Measurements from ENCODE around the gene TRIP12. TPM values are rescaled to one million over a fixed set of nuclear protein-coding genes. Genes with fewer than 3 reads are reported as not detected.
"Not testable (repeated sequence)": the region's sequence is repeated elsewhere in the genome, so short reads cannot be mapped to it uniquely, and the experiment has no call there.

Gene TRIP12
- total RNA-seq, 4 donors from 2014 or later = 156 to 182 (median 168) TPM

DNA sequence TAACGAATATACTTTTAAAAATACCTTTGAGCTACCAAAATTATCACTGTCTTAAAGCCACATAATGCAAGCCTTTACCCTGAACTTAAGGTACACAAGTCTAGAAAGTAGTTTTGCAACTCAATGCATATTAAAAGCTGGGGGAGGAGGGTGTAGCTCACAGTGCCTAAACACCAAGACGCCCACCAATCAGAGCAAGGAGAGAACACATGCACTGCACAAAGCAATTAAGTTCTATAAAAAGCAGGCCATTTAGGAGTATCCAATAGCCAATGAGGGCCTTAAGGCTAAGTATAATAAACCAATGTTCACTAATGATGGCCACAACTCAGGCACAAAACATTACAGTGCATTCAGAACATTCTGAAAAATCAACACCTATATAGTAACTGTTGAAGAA lies 16.2 kb downstream of the TRIP12 start:
- Histone ChIP-seq H3K36me3 (peaks cover 3 to 33% (median 13%) of the 10 kb centered on the region in 4 donors), H3K4me1 (peaks cover 18 to 40% (median 35%) of the 10 kb centered on the region in 4 donors), H3K9me3 (no peaks in the 10 kb centered on the region), H3K4me3 (no peak overlapping the region), H3K27ac (replicated peaks in 1 of 4) (no peak overlapping the region), H3K27me3 (no peaks in the 10 kb centered on the region)
- TF ChIP-seq EP300 (IDR thresholded peaks at IDR 0.05) = no peak
- no peak for TF ChIP-seq CTCF (IDR thresholded peaks at IDR 0.05)
- no peak for TF ChIP-seq POLR2AphosphoS5 (IDR thresholded peaks at IDR 0.05)
- no peak for TF ChIP-seq POLR2A (IDR thresholded peaks at IDR 0.05; ENCODE audit: low read depth)
- DNase-seq (ENCODE audit: extremely low spot score) = no peak
- intact Hi-C loops (cut with DNase I) = no loop called here
- 92% methylated on average over 2 of the region's 2 CpGs for WGBS

DNA sequence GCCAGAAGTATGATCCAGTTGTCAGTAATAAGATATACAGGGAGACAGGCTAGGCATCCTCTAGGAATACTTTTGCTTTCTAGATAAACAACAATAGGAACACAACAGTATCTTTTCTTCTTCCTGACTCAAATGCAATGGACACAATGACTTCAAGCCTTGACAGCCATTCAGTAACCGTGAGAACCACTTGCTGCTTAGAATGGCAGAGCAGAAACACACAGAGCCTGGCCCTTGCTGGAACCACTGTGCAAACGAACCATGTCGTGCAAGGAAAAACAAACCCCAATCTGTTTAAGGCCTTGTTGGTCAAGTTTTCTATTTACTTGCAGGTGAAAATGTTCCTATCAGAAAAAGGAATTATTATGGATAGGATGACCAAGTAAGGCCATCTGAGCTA lies 18.8 kb downstream of the TRIP12 start:
- no peaks in the 10 kb centered on the region for H3K27me3 ChIP-seq
- H3K36me3 ChIP-seq = peaks cover 0 to 28% (median 9%) of the 10 kb centered on the region in 4 donors
- intact Hi-C loops (cut with DNase I) = no loop called here
- H3K9me3 ChIP-seq = no peaks in the 10 kb centered on the region
- no peak overlapping the region for H3K4me3 ChIP-seq
- 95% methylated on average over 3 of the region's 3 CpGs for WGBS
- H3K27ac ChIP-seq (replicated peaks in 1 of 4) = no peak overlapping the region
- H3K4me1 ChIP-seq = peaks cover 13 to 39% (median 36%) of the 10 kb centered on the region in 4 donors
- no peak for TF ChIP-seq POLR2A (IDR thresholded peaks at IDR 0.05; ENCODE audit: low read depth)
- DNase-seq (ENCODE audit: extremely low spot score) = no peak

DNA sequence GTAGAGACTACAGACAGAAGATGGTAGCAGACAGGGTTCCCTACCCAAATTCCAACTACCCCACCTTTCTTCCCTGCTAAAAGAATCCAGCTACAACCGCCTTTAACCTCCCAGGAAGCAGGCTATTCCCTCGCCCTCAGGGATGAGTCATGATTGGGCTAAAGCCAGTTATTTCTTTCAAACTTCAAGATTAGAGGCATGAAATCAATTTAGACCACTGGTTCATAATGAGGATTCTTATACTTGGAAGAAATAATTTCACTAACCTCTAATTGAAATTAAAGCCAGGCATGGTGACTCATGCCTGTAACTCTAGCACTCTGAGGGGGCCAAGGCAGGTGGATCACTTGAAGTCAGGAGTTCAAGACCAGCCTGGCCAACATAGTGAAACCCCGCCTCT lies 20.0 kb downstream of the TRIP12 start:
- Histone ChIP-seq H3K27me3 (no peaks in the 10 kb centered on the region), H3K27ac (replicated peaks in 1 of 4) (no peak overlapping the region), H3K36me3 (peaks cover 0 to 18% (median 6%) of the 10 kb centered on the region in 4 donors), H3K9me3 (no peaks in the 10 kb centered on the region), H3K4me1 (peaks cover 13 to 43% (median 39%) of the 10 kb centered on the region in 4 donors), H3K4me3 (no peak overlapping the region)
- DNase-seq (ENCODE audit: extremely low spot score) = no peak
- 44% methylated on average over 3 of the region's 3 CpGs for WGBS
- TF ChIP-seq CTCF (IDR thresholded peaks at IDR 0.05) (no peak), POLR2AphosphoS5 (IDR thresholded peaks at IDR 0.05) (no peak), EP300 (IDR thresholded peaks at IDR 0.05) (no peak), POLR2A (IDR thresholded peaks at IDR 0.05; ENCODE audit: low read depth) (no peak)
- intact Hi-C loops (cut with DNase I) = no loop called here

DNA sequence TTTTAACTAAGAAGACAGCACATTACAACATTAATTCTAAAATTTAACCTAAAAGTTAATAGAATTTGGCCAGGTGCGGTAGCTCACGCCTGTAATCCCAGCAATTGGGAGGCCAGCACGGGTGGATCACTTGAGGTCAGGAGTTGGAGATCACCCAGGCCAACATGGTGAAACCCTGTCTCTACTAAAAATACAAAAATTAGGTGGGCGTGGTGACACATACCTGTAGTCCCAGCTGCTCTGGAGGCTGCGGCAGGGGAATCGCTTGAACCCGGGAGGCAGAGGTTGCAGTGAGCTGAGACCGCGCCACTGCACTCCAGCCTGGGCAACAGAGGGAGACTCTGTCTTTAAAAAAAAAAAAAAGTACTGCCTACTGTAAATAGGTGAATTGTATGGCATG lies 21.3 kb downstream of the TRIP12 start:
- 86% methylated on average over 9 of the region's 9 CpGs for WGBS
- peaks cover 0 to 18% (median 6%) of the 10 kb centered on the region in 4 donors for H3K36me3 ChIP-seq
- H3K27ac ChIP-seq (replicated peaks in 1 of 4); H3K27me3 ChIP-seq; H3K9me3 ChIP-seq; DNase-seq (ENCODE audit: extremely low spot score); intact Hi-C loops (cut with DNase I); H3K4me3 ChIP-seq: not testable (repeated sequence)
- peaks cover 13 to 47% (median 42%) of the 10 kb centered on the region in 4 donors for H3K4me1 ChIP-seq

DNA sequence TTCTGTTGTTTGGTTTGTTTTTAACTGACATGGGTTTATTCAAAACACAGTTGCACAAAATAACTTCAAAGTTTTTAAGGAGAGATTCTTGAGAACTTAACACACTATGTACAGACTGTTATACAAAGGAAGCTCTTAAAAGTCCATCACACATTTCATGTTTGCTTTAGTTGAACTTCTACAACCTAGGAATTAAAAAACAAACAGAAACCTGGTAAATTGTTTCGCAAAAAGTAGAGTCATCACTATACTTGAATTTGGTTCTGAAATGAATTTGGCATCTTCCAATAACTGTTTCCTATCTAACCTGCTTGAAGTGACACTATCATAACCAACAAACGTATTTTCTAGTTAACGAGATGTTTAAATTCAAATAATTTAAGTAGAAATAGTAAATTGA lies 21.8 kb downstream of the TRIP12 start:
- peaks cover 14 to 48% (median 43%) of the 10 kb centered on the region in 4 donors for H3K4me1 ChIP-seq
- no peak overlapping the region for H3K27ac ChIP-seq (replicated peaks in 1 of 4)
- WGBS = 94% methylated on average over 3 of the region's 3 CpGs
- intact Hi-C loops (cut with DNase I) = no loop called here
- DNase-seq (ENCODE audit: extremely low spot score) = no peak
- H3K27me3 ChIP-seq = no peaks in the 10 kb centered on the region
- H3K9me3 ChIP-seq = no peaks in the 10 kb centered on the region
- no peak overlapping the region for H3K4me3 ChIP-seq
- H3K36me3 ChIP-seq = peaks cover 0 to 18% (median 6%) of the 10 kb centered on the region in 4 donors
- TF ChIP-seq EP300 (IDR thresholded peaks at IDR 0.05) = no peak
- TF ChIP-seq CTCF (IDR thresholded peaks at IDR 0.05) = no peak
- no peak for TF ChIP-seq POLR2AphosphoS5 (IDR thresholded peaks at IDR 0.05)
- TF ChIP-seq POLR2A (IDR thresholded peaks at IDR 0.05; ENCODE audit: low read depth) = no peak

DNA sequence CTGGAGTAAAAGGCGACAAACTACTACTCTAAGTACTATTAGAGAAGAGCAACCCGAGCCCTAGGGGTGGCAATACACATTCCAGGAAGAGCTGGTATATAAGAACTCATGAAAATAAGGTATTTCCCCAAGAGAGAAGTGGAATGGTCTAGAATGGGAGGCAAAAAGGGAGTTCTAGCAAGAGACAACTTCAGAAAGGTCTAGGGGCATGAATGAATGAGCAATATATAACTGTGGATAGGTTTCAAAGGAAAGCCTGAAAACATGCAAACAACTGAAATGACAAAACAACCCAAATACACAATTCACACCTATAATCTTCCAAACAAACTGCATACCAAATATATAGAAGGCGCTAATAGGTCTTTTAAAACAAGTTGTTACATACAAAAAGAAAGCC lies 22.2 kb downstream of the TRIP12 start:
- intact Hi-C loops (cut with DNase I) = no loop called here
- Histone ChIP-seq H3K4me3 (no peak overlapping the region), H3K9me3 (no peaks in the 10 kb centered on the region), H3K4me1 (peaks cover 17 to 49% (median 45%) of the 10 kb centered on the region in 4 donors), H3K36me3 (peaks cover 0 to 18% (median 6%) of the 10 kb centered on the region in 4 donors), H3K27ac (replicated peaks in 1 of 4) (no peak overlapping the region), H3K27me3 (no peaks in the 10 kb centered on the region)
- DNase-seq (ENCODE audit: extremely low spot score) = no peak
- TF ChIP-seq EP300 (IDR thresholded peaks at IDR 0.05) = no peak
- no peak for TF ChIP-seq CTCF (IDR thresholded peaks at IDR 0.05)
- TF ChIP-seq POLR2A (IDR thresholded peaks at IDR 0.05; ENCODE audit: low read depth) = no peak
- no peak for TF ChIP-seq POLR2AphosphoS5 (IDR thresholded peaks at IDR 0.05)
- WGBS = 97% methylated on average over 3 of the region's 3 CpGs

All from esophagus muscularis mucosa (tissue), 4 donors.